NOMO-1 treated with DMSO at 0.1 percent for 48 hours (cell line): ENCODE measurements around the gene COBL.

Experiments used
- DNase-seq: peaks from one replicate; lab custom pipeline; 2025; ENCODE audit not compliant: unreplicated experiment; lab: John Stamatoyannopoulos, UW

The COBL gene

DNA sequence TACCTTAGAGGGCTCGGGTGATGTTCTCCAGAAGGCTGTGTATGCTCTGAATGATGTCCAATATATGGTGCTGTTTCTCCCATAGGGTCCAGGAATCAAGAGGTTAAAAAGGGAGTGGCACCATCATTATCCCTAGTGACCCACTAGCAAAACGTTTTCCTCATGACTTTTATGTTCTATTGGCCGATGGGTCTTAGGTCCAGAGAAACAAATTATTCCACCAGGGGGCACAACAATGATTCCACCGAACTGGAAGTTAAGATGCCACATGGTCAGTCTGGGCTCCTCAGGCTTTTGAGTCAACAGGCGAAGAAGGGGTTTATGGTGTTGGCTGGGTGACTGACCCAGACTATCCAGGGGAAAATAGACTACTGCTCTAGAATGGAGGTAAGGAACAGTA lies 256.1 kb downstream of the COBL start:
- no peak for DNase-seq

DNA sequence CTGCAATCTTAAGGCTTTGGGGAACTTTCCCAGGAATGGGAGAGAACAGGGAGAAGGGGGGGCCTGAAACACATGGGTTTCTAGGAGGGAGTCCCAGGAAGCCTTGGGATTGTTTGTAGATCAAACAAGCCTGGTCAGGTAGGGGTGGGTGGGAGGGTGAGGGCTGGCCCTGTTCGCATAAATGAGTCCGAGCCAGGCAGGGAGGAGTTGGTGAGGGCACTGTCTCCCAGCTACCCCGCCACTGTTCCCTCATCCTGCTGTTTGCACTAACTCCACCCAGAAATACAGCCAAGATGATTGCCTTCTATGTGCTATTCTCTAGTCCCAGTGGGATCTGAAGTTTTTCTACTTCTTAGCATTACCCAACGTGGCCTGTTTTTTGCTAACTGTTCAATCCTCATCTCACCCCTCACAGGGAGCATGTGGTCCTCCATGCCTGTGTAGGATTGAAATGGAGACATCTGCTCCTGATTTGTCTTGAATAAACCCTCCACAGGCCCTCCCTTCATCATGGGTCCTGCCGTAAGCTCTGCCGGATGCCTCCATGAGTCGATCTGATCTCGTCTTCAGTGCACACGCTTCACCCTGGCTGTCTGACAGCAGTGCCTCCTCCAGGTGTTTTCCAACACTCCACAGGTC lies 257.0 kb downstream of the COBL start:
- DNase-seq = no peak

DNA sequence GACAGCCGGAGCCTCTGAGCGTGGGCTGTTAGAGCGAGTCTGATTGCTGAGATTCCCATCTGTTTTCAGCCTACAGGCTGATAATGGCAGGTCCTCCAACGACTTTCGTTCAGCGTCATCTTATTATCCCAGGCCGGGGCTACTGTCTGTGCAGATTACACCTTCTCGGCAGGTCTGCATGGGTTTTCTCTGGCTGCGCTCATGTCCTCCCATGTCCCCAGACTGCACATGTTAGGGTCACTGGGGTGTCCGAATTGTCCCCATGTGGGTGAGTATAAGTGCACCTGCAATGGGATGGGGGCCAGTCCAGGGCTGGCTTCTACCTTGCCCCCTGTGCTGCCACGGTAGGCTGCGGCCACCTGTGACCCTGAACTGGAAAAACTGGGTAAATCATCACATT lies 257.8 kb downstream of the COBL start:
- DNase-seq = no peak

DNA sequence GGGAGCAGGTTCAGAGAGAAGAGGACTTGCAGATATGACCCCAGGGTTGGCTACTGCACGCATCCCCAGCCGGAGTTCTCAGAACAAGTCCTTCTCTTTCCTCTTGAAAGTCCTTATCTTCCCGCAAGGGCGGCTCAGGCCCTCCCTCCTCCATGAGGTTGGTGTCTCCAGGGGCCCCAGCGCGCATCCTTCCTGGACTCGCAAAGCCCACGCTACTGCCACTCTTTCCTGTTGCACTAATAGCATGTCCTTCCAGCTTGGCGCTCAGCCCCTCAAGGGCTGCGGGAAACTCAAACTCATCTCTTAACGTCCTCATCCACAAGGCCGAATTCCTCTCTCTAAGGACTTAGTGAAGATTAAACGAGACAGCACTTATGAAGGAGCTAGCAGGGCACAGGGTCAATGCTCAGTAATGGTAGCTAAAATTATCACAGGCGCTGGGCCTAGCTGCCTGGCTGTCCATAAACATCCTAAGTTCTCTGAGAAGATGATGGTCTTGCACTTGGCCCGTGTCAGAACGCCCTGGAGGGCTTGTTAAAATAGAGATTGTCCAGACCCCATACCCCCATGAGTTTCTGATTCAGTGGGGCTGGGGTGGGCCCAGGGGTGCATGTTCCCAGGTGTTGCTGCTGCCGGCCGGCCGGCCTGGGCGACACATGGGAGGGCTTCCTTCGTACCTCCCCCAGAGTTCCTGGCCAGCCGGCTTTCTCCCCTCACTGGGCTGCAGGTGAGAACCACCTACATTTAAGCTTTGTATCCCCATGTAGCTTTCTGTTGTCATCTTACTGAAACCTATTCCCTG lies 261.4 kb downstream of the COBL start:
- no peak for DNase-seq

DNA sequence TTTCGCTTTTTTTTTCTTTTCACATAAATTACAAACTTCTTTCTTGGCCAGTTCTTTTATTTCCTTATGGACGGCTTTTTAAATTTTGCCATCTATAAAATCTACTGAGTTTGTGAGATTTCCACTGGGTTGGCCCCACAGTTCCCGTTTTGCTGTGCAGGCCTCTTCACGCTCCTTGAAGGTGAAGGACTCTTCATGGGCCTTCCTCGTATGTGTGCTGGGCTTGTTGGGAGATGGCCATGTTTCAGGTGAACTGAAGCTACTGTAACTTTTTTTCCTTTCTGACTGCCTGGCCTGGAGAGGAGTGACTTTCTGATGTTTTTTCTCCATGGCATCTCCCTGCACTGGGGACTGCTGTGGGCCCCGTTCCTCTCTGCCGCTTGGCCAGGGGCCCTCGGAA lies 262.4 kb downstream of the COBL start:
- no peak for DNase-seq

DNA sequence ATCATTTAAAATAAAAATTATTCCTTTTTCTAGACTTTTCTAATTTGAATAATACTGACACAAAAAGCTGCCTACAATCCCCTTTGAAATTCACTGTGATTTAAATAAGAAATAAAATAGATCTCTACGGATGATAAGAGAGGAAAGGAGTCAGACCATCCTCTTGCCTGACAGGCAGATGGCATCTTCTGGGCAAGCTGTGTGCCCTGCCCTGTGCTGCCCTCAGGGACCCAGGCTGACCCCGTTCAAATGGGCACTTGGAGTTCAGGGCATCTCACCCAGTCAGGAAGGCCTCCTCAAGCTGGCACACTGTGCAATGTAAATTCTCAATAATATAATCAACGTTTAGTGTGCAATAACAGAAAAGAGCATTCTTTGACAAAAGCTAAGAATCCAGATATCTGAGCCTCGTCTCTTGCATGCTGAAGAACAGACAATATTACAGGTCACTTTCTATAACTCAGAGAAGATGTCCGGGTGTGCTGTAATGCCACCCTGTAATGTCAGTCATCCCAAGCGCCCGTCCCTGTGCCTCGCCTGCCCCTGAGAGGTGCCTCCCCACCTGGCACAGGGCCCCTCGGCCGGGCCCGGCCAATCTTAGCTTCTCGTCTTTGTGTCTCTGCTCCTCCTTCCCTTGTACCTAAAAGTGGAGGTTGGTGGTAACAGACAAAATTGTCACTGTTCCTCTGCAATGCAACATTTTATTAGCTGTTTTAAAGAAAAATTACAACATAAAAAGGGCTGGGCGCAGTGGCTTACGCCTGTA lies 263.3 kb downstream of the COBL start:
- DNase-seq = no peak

DNA sequence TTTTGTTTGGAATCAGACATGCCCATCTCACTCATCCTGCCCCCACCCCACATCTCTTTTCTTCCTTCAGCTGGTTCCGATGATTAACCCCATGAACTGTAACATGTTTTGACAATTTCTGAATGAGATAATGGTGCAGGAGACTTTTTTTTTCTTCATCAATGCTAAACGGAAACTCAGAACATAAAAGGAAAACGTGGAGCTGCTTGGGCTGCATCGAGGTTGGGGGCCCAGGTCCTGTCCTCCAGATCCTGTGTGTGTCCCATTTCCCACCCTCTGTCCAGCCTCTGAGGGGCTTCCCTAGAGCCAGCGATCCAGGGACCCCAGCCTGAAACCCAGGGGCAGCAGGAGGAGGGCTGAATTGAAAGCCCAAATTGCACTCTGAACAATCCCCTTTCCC lies 270.1 kb downstream of the COBL start:
- no peak for DNase-seq

DNA sequence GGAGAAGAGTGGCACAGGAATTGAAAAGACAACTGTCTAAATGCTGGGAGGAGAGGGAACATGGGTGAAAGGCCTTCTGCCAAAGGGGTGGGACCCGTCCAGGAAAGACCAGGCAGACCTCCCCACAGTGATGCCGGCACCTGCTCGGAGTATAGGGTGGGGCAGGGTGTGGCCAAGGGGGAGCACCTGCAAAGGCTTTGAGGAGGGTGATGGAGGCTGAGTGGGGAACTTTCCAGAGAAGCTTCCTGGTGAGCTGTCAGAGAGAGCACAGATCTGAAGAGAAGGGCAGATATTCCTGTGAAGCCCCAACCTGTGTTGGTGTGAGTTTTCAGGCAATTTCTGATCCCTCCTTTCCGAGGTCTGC lies 270.5 kb downstream of the COBL start:
- no peak for DNase-seq

DNA sequence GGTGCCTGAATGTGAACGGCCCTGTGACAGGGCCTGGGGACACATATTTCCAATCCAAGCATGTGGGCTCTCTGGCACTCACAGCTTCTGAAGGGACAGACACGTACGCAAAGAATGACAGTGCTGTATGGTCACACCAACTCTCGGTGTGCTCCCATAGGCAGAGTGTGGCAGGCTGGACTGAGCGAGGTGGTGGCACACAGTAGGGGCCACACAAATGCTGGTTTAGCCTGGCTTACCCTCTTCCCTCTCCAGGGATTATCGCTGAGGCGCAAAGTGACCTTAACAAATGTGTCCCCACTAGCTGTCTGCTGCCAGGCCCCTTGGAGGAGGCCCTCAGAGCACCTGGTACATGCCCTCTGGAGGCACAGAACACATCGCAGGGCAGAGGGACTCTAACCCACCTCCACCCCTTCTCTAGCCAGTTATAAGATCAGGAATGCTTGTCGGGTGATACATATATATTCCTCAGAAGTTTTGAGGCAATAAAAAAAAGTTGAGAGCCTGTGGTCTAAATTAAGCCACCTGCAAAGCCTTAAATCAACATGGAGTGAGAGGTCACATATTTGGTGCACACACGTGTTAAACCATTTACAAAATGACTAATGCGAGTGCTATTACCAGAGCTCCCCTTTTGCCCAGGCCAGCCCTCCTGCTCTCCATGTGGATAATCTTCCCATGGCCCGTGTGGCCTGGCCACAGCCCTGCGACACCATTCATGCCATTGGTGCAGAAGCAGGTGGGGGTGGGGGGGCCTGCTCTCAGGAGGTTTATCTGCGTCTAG lies 271.1 kb downstream of the COBL start:
- DNase-seq = no peak

DNA sequence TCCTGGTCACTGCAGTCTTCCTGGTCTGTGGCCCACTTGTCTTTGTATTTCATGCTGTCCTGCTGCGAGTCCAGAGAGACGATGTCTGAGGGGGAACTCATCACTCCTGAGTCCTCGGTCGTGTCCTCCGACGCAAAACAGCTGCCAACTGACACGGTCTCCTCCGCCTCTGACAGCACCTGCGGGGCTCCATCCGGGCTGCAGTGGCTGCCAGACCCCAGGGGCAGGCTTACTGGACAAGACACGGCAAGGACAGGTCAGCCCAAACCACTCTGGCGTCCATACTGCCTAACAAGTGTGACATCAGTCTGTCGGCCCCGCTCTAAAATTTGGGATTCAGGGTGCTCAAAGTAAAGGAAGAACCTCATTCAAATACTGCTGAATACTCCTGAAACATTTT lies 273.1 kb downstream of the COBL start:
- DNase-seq = no peak

DNA sequence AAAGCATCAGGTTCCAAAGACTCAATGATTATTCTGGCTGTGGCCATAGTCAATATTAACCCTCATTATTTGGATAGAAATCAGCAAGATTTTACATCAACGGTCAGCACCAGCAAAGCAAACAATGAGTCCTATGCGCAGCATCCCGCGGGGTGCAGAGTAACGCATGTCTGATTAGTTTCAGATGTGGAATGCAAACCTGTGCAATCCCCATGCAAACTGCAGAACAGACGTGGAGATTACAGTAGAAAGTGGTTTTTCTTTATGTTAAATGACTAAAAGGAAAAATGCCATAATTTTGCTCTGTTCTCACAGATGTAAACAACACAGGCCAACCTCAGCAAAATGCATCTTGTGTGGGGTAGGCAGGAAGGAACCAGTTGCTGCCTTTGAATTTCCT lies 275.8 kb downstream of the COBL start:
- no peak for DNase-seq

DNA sequence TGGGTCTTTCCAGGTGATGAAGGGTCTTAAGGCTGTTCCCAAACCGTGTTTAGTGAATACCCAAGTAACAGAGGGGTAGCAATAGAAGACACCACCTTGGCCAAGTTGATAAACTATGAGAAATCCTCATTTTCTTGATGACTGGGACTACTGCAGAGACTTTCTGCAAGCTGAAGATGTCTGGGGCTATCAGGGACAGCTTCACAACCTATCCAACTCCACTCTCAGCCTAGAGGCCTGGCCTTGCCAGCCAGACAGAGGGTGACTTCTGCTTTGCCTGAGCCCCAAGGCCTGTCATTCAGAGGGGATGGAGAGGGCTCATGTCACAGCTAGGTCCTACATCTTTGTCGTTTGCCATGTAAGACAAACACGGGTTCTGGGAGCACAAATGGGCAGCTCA lies 278.0 kb downstream of the COBL start:
- DNase-seq = no peak

DNA sequence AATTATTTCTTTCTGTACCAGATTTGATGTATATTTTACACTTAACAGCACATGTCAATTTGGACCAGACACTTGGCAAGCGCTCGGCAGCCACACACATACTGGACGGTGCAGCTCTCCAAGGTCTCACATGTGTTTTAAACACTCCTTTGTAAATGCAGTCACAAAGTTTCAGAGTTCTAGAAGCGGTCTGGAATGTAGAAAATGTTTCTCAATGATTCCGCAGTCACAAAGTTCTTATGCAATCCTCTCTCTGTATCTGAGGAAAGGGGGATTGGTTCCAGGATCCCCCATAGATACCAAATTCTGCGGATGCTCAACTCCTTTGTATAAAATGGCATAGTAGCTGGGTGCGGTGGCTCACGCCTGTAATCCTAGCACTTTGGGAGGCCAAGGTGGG lies 280.9 kb downstream of the COBL start:
- DNase-seq = no peak

DNA sequence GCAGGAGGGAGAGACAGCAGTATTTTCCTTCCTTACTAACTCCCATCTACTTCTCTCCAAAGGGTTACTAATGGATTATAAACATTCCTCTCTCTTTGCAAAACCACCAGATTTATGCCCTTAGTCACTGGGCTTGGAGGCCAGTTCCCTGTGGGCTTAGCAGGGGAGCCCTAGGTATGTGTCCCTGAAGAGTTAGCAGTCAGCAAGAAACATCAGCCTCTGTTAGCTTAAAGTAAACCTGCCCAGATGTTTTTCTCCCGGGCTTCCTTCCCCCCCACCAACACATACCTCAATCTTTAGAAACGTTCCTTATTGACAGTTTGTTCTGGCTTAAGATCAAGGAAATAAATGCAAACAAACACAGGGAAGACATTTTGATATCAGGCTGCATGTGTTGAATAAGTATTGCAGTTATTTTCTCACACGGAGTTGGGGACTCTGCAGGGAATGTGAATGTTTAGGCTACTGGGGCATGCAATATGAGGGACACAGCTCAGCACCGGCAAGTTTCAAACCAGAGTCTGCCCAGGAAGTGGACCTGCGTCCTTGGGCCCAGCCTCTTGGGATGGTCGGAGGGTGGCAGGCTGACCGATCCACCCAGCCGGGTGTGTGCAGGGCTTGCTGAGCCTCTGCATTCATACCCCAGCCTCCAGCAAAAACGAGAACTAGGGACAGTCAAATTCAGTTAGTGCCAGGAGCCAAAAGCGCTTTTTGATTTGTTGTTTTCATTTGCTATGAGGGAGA lies 281.9 kb downstream of the COBL start:
- no peak for DNase-seq

DNA sequence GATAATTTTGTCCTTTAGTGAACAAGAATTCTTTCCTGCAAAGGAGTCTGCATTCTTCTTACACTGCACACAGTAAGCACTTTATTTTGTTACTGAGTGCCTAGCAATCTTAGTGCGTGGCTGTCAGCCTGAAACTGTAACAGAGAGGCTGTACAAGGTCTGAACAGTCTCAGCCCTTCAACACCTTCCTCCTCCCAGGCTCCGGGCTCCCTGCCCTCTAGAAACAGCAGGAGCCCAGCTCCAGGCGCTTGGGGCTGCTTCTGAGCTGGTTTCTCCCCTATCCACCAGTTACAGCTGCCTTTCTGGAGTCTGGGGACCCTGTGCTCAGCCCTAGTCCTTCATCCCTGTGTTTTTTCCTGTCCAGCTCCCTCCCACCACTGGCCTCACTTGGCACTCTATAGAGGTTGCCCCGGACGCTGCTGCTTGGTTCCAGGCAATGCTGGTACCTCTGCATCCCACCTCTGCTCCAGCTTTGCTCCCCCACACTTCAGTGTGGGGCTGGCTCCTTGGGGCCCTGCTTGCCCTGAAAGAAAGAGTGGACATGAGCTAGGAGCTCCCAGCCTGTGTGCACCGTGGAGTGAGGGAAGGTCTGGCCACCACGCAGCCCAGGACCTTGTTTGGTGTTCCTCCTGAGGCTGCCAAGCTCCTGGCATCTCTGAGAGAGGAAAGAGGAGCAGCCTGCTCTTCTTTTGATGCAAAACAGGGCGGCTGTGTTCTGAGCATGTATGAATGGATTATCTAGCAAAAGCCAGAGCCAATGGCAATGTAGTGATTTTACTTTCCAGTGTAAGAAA lies 282.7 kb downstream of the COBL start:
- DNase-seq = no peak

DNA sequence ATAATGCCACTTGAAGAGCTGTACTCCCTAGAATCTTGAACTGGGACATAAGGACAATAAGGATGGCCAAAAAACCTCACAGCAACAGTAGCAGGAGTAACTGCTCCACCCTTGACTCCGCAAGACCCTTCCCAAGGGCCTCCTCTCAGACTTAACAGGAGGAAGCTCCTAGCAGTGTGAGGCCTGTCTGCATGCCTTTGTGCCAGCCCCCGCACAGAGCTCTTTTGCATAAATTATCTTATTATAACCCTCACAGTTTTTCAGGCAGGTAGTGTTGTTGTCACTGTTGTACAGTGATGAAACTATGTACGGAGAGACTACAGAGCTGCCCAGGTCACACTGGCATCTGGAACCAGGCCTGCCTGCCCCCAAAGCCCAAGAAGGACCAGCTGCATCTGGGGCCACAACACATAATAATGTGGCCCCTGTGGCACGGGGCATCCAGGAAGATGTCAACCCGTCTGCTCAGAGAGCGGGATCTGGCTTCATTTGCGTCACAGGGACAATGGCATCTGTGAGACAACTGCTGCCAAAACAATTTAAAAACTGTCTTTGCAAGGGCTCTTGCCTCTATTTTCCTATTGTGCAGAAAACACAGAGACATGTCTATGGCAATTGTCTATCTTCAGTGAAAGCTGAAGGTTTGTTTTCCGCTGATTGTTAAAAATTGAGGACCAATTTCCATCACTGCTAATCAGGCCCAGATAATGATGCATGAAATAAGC lies 284.7 kb downstream of the COBL start:
- DNase-seq = no peak

DNA sequence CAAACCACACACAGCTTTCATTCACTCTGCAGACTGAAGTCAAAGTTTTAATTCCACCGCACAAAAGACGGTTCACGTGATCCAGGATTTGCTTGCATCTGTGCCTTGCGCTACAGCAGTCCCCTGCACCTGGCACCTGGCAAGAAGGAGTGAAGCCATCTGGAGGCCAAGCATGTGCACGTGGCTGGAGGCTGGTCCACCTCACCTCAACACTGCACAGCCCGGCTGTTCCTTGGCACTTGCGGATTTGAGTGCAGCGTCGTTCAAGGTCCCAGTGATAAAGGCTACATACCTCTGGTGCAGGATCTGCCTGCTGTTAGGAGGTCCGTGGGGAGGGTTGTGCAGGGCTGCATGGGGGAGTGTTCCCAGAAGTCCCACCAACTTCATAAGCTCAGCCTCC lies 285.4 kb downstream of the COBL start:
- DNase-seq = no peak

DNA sequence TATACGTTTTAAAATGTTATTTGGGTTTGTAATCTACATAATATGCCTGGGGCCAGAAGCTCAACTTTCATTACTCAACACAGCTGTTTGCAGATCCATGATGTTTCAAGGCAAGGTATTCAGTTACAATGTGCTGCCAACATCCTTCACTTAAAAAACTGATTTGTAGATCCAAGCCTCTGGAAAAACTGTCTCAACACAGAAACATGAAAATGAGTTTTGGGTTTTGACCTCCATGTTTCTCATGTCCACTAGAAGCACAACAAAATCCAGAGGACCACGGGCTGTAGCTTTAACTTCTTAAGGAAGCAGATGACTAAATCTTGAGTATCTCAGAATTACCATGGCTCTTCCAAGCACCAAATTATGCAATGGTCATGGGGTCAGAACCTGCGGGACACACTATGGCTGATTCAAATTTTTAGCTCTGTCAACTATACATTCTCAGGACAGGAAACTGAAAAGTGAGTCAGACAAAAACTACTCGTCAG lies 286.9 kb downstream of the COBL start:
- no peak for DNase-seq

DNA sequence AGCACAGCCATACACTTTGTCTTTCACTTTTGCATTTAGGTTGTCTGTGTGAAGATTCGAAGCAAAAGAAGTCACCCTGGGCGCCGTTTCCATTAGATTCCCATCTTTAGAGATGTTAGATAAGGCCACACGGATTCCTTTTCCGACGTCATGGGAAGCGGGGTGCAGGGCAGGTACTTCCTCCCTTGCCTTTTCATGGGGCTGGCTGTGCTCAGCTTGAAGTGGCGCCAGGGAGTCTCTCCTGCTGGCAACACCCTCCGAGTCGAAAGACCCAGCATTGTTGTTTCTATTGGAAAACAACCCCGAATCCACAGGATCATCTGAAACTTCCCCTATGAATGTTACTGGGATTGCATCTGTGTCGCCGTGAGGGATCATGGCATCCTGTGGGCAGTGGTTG lies 287.5 kb downstream of the COBL start:
- no peak for DNase-seq
